IMR-90 (cell line): ENCODE results near the gene CRLF1. TPM values are rescaled to one million over a fixed set of nuclear protein-coding genes. Genes with fewer than 3 reads are reported as not detected.

Source experiments
- ATAC-seq: fragments of 200-7000 bp; cut with Tn5 transposase; 2 replicates; pipeline ENCODE4 v1.9.1; 2020; ENCODE audit warnings: low read depth, mild to moderate bottlenecking, moderate library complexity
- BruUV-seq: library from RNA; stranded (reverse); fragments of 400-500 nt; replicated peaks from 2 replicates; lab custom pipeline; 2021; lab: Mats Ljungman, UMichigan
- CTCF ChIA-PET: fragments of 300-600 bp; formaldehyde crosslinking; extraction: SDS; loops from one replicate; lab custom pipeline; 2021; ENCODE audit warnings: antibody characterized with exemption; lab: Yijun Ruan, JAX
- POLR2A ChIA-PET: fragments of 300-600 bp; sonication (Branson Sonifier 250); formaldehyde crosslinking; loops from one replicate; lab custom pipeline; 2022; ENCODE audit warnings: antibody characterized with exemption; ENCODE audit not compliant: unreplicated experiment; lab: Charles Lee
- DNase-seq: peaks from one replicate; pipeline ENCODE4 v3.0.0; 2013
- H2AFZ ChIP-seq: replicated peaks from 2 replicates; pipeline ENCODE3; 2013; ENCODE audit warnings: low read length, mild to moderate bottlenecking; ENCODE audit not compliant: poor library complexity
- H2AK5ac ChIP-seq: 2 replicates; pipeline ENCODE4 v1.6.1; 2013; ENCODE audit warnings: low read depth, low read length, inconsistent platforms
- H2AK9ac ChIP-seq: replicated peaks from 2 replicates; pipeline ENCODE3; 2013; ENCODE audit warnings: mild to moderate bottlenecking, low read depth, low read length, moderate library complexity; ENCODE audit not compliant: poor library complexity
- H2BK120ac ChIP-seq: 2 replicates; pipeline ENCODE4 v1.6.1; 2013; ENCODE audit warnings: low read depth, low read length, inconsistent platforms
- H2BK15ac ChIP-seq: 3 replicates; pipeline ENCODE4 v1.6.1; 2013; ENCODE audit warnings: low read depth, low read length, inconsistent platforms
- H2BK20ac ChIP-seq: 2 replicates; pipeline ENCODE4 v1.6.1; 2013; ENCODE audit warnings: low read depth, mild to moderate bottlenecking, inconsistent platforms, low read length, moderate library complexity
- H2BK5ac ChIP-seq: 2 replicates; pipeline ENCODE4 v1.6.1; 2013; ENCODE audit warnings: mild to moderate bottlenecking, low read depth, low read length, inconsistent platforms; ENCODE audit not compliant: poor library complexity, severe bottlenecking
- H3K14ac ChIP-seq: replicated peaks from 2 replicates; pipeline ENCODE4 v1.6.1; 2013; ENCODE audit warnings: low read depth, low read length, inconsistent platforms
- H3K18ac ChIP-seq: 2 replicates; pipeline ENCODE4 v1.6.1; 2013; ENCODE audit warnings: low read depth, low read length, control low read depth
- H3K23ac ChIP-seq: 2 replicates; pipeline ENCODE4 v1.6.1; 2013; ENCODE audit warnings: low read depth, low read length, inconsistent platforms
- H3K27ac ChIP-seq: 2 replicates; pipeline ENCODE4 v1.5.1; 2013; ENCODE audit warnings: mild to moderate bottlenecking, control low read depth, low read length; ENCODE audit not compliant: insufficient read depth
- H3K27me3 ChIP-seq: 2 replicates; pipeline ENCODE4 v1.6.1; 2013; ENCODE audit warnings: low read length; ENCODE audit not compliant: control insufficient read depth, insufficient read depth
- H3K36me3 ChIP-seq: 2 replicates; pipeline ENCODE4 v1.6.1; 2013; ENCODE audit warnings: low read length, mixed read lengths; ENCODE audit not compliant: control insufficient read depth, insufficient read depth
- H3K4ac ChIP-seq: 2 replicates; pipeline ENCODE4 v1.6.1; 2013; ENCODE audit warnings: low read depth, low read length, inconsistent platforms
- H3K4me1 ChIP-seq: 2 replicates; pipeline ENCODE4 v1.6.1; 2013; ENCODE audit warnings: low read length, mixed read lengths; ENCODE audit not compliant: control insufficient read depth, insufficient read depth
- H3K4me2 ChIP-seq: 2 replicates; pipeline ENCODE4 v1.6.1; 2013; ENCODE audit warnings: low read depth, mild to moderate bottlenecking, control low read depth, low read length, moderate library complexity
- H3K4me3 ChIP-seq: 2 replicates; pipeline ENCODE4 v1.5.1; 2013; ENCODE audit warnings: low read depth, mild to moderate bottlenecking, control low read depth, low read length, moderate library complexity; ENCODE audit not compliant: insufficient read depth
- H3K56ac ChIP-seq: 2 replicates; pipeline ENCODE4 v1.6.1; 2013; ENCODE audit warnings: low read length, inconsistent platforms; ENCODE audit not compliant: insufficient read depth; ENCODE audit errors: extremely low read depth
- H3K79me1 ChIP-seq, 2 experiments: 2 replicates each; pipeline ENCODE4 v1.6.1; 2013; ENCODE audit warnings: low read length in 2 of 2, inconsistent platforms in 1 of 2, low read depth in 1 of 2
- H3K9ac ChIP-seq: 2 replicates; pipeline ENCODE4 v1.6.1; 2013; ENCODE audit warnings: low read depth, low read length, control low read depth
- H3K9me1 ChIP-seq: 2 replicates; pipeline ENCODE4 v1.6.1; 2013; ENCODE audit warnings: low read length, inconsistent platforms; ENCODE audit not compliant: insufficient read depth
- H3K9me3 ChIP-seq: 2 replicates; pipeline ENCODE4 v1.6.1; 2013; ENCODE audit warnings: low read length; ENCODE audit not compliant: control insufficient read depth, insufficient read depth
- H4K20me1 ChIP-seq: 2 replicates; pipeline ENCODE4 v1.6.1; 2013; ENCODE audit warnings: low read length, inconsistent platforms; ENCODE audit not compliant: insufficient read depth
- H4K5ac ChIP-seq: 2 replicates; pipeline ENCODE4 v1.6.1; 2013; ENCODE audit warnings: mild to moderate bottlenecking, low read depth, low read length, control low read depth
- H4K8ac ChIP-seq, 2 experiments: 2 replicates each; pipeline ENCODE4 v1.6.1; 2013; ENCODE audit warnings: low read depth in 2 of 2, low read length in 2 of 2, control low read depth in 1 of 2, inconsistent platforms in 1 of 2
- H4K91ac ChIP-seq: 2 replicates; pipeline ENCODE4 v1.6.1; 2013; ENCODE audit warnings: low read depth, low read length, inconsistent platforms; ENCODE audit not compliant: insufficient read depth
- BHLHE40 ChIP-seq: fragments of 150-350 bp; IDR thresholded peaks from 2 replicates; pipeline ENCODE4 v1.6.1; 2016; ENCODE audit warnings: mild to moderate bottlenecking, low read depth, low read length
- CHD1 ChIP-seq: IDR thresholded peaks from 2 replicates; pipeline ENCODE4 v1.6.1; 2012; ENCODE audit warnings: low read depth, low read length, improper control_type of control experiment
- CTCF ChIP-seq: conservative IDR thresholded peaks from 2 replicates; pipeline ENCODE4 v1.5.1; 2012; ENCODE audit warnings: mild to moderate bottlenecking, low read depth, low read length, improper control_type of control experiment
- FOS ChIP-seq: fragments of 150-350 bp; IDR thresholded peaks from 2 replicates; pipeline ENCODE4 v1.6.1; 2016; ENCODE audit warnings: low read depth, low read length
- MXI1 ChIP-seq: IDR thresholded peaks from 2 replicates; pipeline ENCODE4 v1.6.1; 2012; ENCODE audit warnings: low read depth, mild to moderate bottlenecking, low read length, moderate library complexity, borderline replicate concordance
- NFE2L2 ChIP-seq: fragments of 150-350 bp; IDR thresholded peaks from 2 replicates; pipeline ENCODE4 v1.6.1; 2016; ENCODE audit warnings: low read depth, mild to moderate bottlenecking, low read length
- RAD21 ChIP-seq: IDR thresholded peaks from 2 replicates; pipeline ENCODE4 v1.6.1; 2012; ENCODE audit warnings: low read length, improper control_type of control experiment
- RCOR1 ChIP-seq: IDR thresholded peaks from 2 replicates; pipeline ENCODE4 v1.6.1; 2012; ENCODE audit warnings: mild to moderate bottlenecking, low read length, improper control_type of control experiment; ENCODE audit not compliant: insufficient replicate concordance
- RFX5 ChIP-seq: IDR thresholded peaks from 2 replicates; pipeline ENCODE4 v1.8.0; 2012; ENCODE audit warnings: low read depth, mild to moderate bottlenecking, low read length, moderate library complexity
- USF2 ChIP-seq: fragments of 150-350 bp; IDR thresholded peaks from 2 replicates; pipeline ENCODE4 v1.6.1; 2017; ENCODE audit warnings: mild to moderate bottlenecking, antibody characterized with exemption, low read length, low read depth
- WGBS, 2 experiments: methylation state at CpG; one replicate each; pipeline versions ENCODE4 v1.1.5 to v1.1.7; 2013; ENCODE audit warnings: missing lambda C conversion rate in 2 of 2; ENCODE audit not compliant: insufficient read length in 1 of 2; ENCODE audit errors: extremely low coverage in 2 of 2; 5-methylcytosine and 5-hydroxymethylcytosine counted together
- dilution Hi-C: fragments of 300-500 bp; cut with HindIII; formaldehyde crosslinking; loops from one replicate; pipeline ENCODE4 v1.14.3; 2018; ENCODE audit warnings: low sequenced_read_pairs; ENCODE audit not compliant: unreplicated experiment
- in situ Hi-C: fragments of 300-500 bp; cut with MboI; formaldehyde crosslinking; loops from 3 replicates; pipeline ENCODE4 v1.14.3; 2019; ENCODE audit warnings: low sequenced_read_pairs, inconsistent platforms, mixed read lengths
- intact Hi-C: fragments of 100-400 bp; cut with micrococcal nuclease; formaldehyde crosslinking; loops from 2 replicates; pipeline ENCODE4 v1.10.0; 2022
- polyA plus RNA-seq, 3 experiments: library from polyadenylated mRNA; depleted of rRNA; stranded (reverse); fragments of >200 nt; gene quantifications; 2 replicates each; pipeline ENCODE4 v1.2.3, GENCODE V29; 2012; ENCODE audit warnings: low replicate concordance in 1 of 3
- total RNA-seq: library from RNA; depleted of rRNA; stranded (reverse); fragments of >200 nt; gene quantifications from 2 replicates; pipeline ENCODE4 v1.2.3, GENCODE V29; 2012

The CRLF1 gene
- total and polyA plus RNA-seq, 2 of the 4 experiments (the other 2 are of a cell fraction): 0.18 to 3.1 TPM

- H4K20me1 ChIP-seq: peaks cover 34% of the 10 kb centered on the region
- H2AK9ac ChIP-seq: peak overlapping the region; percentile 83
- H2AK5ac ChIP-seq: peak overlapping the region; percentile 93
- peaks cover 30% of the 10 kb centered on the region for H3K9me1 ChIP-seq
- no peak overlapping the region for H3K4me3 ChIP-seq
- no TSS peak for BruUV-seq
- WGBS, 2 experiments: 59% methylated on average over 11 of the region's 13 CpGs; no CpG with 5 or more reads in 1 of the 2 experiments
- DNase-seq (no peak), ATAC-seq (no peak)
- POLR2A ChIA-PET: interaction anchor here (1.4 kb wide), 1 partner anchor 91 kb away, joined by 16 read pairs; the partner anchor contains the start of gene KXD1
- peak overlapping the region; percentile 58 for H2BK5ac ChIP-seq
- peak overlapping the region; percentile 11; the same call in 1 of the 2 replicates for H2BK20ac ChIP-seq
- H3K4me2 ChIP-seq: peak overlapping the region; percentile 71
- H3K79me1 ChIP-seq: peaks cover 20 to 68% of the 10 kb centered on the region in 2 experiments; a peak in 3 of 4 replicates
- H3K4me1 ChIP-seq: peaks cover 37% of the 10 kb centered on the region
- peak overlapping the region; percentile 55 for H3K23ac ChIP-seq
- peak overlapping the region; percentile 20 to 59 for H4K8ac ChIP-seq
- peak overlapping the region; percentile 57 for H2BK120ac ChIP-seq
- peak overlapping the region; percentile 71 for H3K27ac ChIP-seq
- in situ Hi-C loops (no loop called here), intact Hi-C loops (no loop called here), dilution Hi-C loops (no loop called here)
- peak overlapping the region; percentile 40 for H3K9ac ChIP-seq
- peak overlapping the region; percentile 44 for H3K18ac ChIP-seq
- H4K91ac ChIP-seq: peak overlapping the region; percentile 81
- peak overlapping the region; percentile 84 for H2AFZ ChIP-seq
- H3K36me3 ChIP-seq: no peaks in the 10 kb centered on the region
- H3K9me3 ChIP-seq: no peaks in the 10 kb centered on the region; the same call in 1 of the 2 replicates
- H3K14ac ChIP-seq: peak overlapping the region; percentile 31; the same call in 1 of the 2 replicates
- H3K56ac ChIP-seq: no peak overlapping the region
- H2BK15ac ChIP-seq: no peak overlapping the region; the same call in 2 of the 3 replicates
- no peaks in the 10 kb centered on the region for H3K27me3 ChIP-seq
- CTCF ChIA-PET: no interaction called here
- peak overlapping the region; percentile 55 for H3K4ac ChIP-seq
- no peak for TF ChIP-seq RAD21
- TF ChIP-seq MXI1: no peak
- TF ChIP-seq NFE2L2: no peak
- TF ChIP-seq CHD1: no peak
- no peak for TF ChIP-seq USF2
- no peak for TF ChIP-seq BHLHE40
- no peak for TF ChIP-seq RCOR1
- TF ChIP-seq FOS: no peak
- no peak for TF ChIP-seq RFX5
- no peak for TF ChIP-seq CTCF
- H4K5ac ChIP-seq: peak overlapping the region; percentile 15; the same call in 1 of the 2 replicates
These were observed 42.3 kb upstream of the CRLF1 start for GRCh38 chr19:18648973-18649315.
